ENCODE results near the gene FAM9C. TPM values are rescaled to one million over a fixed set of nuclear protein-coding genes. Genes with fewer than 3 reads are reported as not detected.

FAM9C gene
- total and polyA plus RNA-seq, 9 of the 15 experiments (the other 6 are each of a cell fraction or from before 2014, with no cell fraction given) = not detected

DNA sequence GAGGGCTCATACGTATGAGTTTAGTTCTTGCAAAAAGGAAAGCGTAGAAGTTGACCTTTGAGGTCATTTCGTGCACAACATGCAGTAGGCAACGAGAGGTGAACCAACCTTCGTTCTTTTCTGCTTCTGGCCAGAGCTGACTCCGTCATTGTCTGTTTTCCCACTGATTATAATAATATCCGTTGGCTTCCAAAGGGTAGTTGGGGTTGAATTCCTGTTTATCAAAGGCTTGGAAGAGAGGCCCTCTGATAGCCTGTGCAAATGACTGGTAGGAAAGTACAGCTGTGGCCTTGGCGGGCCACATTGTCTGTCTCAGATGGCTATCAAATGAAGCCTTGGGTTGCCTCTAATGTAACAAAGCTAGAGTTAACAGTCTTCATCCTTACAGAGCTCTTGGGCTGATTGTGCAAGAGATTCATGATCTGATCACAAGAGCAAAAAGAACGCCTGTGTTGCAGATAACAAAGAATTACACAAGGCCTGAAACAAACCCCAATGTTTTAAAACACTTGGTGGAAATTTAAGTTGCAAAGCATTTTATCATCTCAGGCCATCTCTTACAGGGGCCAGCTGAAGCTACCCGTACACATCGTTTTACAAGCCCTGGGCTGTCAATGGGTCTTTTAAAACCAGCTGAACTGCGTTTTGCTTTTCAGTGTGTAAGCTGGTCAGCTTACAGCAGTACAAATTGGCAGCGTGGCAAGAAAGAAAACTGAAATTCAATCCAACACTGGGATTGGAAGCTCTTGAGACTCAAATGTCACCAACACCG lies 46.1 kb upstream of the FAM9C start (continued):
- TF ChIP-seq FOXA3 (CRISPR knock-in tag; conservative IDR thresholded peaks at IDR 0.05 in 1 of 2, IDR thresholded peaks at IDR 0.05 in 1 of 2) (0 out of 4 replicates have a peak, but pooled peaks of 1 of the 2 experiments have one; percentile 13), KLF16 (IDR thresholded peaks at IDR 0.05) (0 out of 2 replicates have a peak, but pooled peaks have one; percentile 21), HDAC1 (IDR thresholded peaks at IDR 0.05) (no peak), ZFP1 (CRISPR knock-in tag; IDR thresholded peaks at IDR 0.05) (no peak)

DNA sequence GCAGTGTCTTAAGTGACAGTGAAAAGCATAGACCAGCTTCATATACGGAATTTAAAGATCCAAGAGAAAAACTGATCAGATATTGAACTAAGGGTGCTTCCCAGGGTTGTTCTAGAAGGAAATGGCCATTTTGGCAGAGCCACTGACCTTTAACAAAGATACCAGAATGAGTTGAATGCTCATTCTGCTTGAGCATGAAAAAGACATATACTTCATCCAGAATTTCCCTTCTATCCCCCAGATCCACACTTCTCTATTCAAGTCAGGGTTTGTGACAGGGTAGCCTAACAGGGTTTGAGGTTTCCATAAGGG lies 45.6 kb upstream of the FAM9C start:
- FAIRE-seq (no peak), ATAC-seq (no peak), DNase-seq (ENCODE audit: extremely low read depth in 1 of 4, low spot score in 3 of 4) (no peak)
- H3K79me2 ChIP-seq (ENCODE audit: control insufficient read depth, insufficient read depth, low read length) = no peaks in the 10 kb centered on the region
- H3K27ac ChIP-seq (ENCODE audit: extremely low read depth, low read depth, low read length) = peak overlapping the region; percentile 74; the same call in 2 of the 3 replicates
- no peaks in the 10 kb centered on the region for H4K20me1 ChIP-seq (replicated peaks; ENCODE audit: control insufficient read depth, insufficient read depth, low read length)
- ChIA-PET CTCF (ENCODE audit: low intra/inter-chr PET ratio) (no interaction called here), POLR2A (interaction anchor here (1.0 to 1.4 kb wide), 2 partner anchors 12 to 15 kb away, joined by 3 to 4 read pairs; no protein-coding TSS in a partner anchor)
- intact Hi-C loops (cut with micrococcal nuclease) (loop anchor here (10.0 kb wide), 1 partner anchor 395 kb away; no protein-coding TSS in a partner anchor), in situ Hi-C loops (cut with MboI) (no loop called here)
- H3K27me3 ChIP-seq (ENCODE audit: control insufficient read depth in 2 of 2, insufficient read depth in 2 of 2, low read length in 2 of 2) = no peaks in the 10 kb centered on the region
- H3K4me1 ChIP-seq (replicated peaks in 1 of 2; ENCODE audit: control insufficient read depth in 2 of 2, insufficient read depth in 2 of 2, low read length in 2 of 2) = peaks cover 6 to 23% of the 10 kb centered on the region in 2 experiments; a peak in 3 of 5 replicates
- no peaks in the 10 kb centered on the region for H3K9me1 ChIP-seq (ENCODE audit: control insufficient read depth, insufficient read depth, low read length)
- H3K9ac ChIP-seq (ENCODE audit: insufficient read depth in 1 of 2, low read depth in 2 of 2, low read length in 2 of 2) = peak overlapping the region in 1 of 2 experiments; percentile 35; a peak in 1 of 4 replicates
- H3K9me3 ChIP-seq (replicated peaks; ENCODE audit: control insufficient read depth, insufficient read depth, low read depth, low read length) = no peaks in the 10 kb centered on the region
- peak overlapping the region; percentile 96 for H2AFZ ChIP-seq (ENCODE audit: low read depth, low read length)
- 50% methylated on average over 1 of the region's 1 CpG for WGBS (ENCODE audit: insufficient coverage, low coverage, missing lambda C conversion rate)
- no peak overlapping the region for H3K4me3 ChIP-seq
- peak overlapping the region; percentile 63 for H3K4me2 ChIP-seq (ENCODE audit: insufficient read depth, low read length)
- BruUV-seq (replicated peaks) = no TSS peak
- H3K36me3 ChIP-seq (ENCODE audit: control insufficient read depth, insufficient read depth, low read length) = no peaks in the 10 kb centered on the region
- no peak for TF ChIP-seq ZNF764 (CRISPR knock-in tag; IDR thresholded peaks at IDR 0.05; ENCODE audit: low read depth)
- TF ChIP-seq ZNF12 (CRISPR knock-in tag; IDR thresholded peaks at IDR 0.05) = no peak
- TF ChIP-seq, protein P1, sequence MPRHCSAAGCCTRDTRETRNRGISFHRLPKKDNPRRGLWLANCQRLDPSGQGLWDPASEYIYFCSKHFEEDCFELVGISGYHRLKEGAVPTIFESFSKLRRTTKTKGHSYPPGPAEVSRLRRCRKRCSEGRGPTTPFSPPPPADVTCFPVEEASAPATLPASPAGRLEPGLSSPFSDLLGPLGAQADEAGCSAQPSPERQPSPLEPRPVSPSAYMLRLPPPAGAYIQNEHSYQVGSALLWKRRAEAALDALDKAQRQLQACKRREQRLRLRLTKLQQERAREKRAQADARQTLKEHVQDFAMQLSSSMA (CRISPR knock-in tag; IDR thresholded peaks at IDR 0.05) = no peak
- TF ChIP-seq, protein P2, sequence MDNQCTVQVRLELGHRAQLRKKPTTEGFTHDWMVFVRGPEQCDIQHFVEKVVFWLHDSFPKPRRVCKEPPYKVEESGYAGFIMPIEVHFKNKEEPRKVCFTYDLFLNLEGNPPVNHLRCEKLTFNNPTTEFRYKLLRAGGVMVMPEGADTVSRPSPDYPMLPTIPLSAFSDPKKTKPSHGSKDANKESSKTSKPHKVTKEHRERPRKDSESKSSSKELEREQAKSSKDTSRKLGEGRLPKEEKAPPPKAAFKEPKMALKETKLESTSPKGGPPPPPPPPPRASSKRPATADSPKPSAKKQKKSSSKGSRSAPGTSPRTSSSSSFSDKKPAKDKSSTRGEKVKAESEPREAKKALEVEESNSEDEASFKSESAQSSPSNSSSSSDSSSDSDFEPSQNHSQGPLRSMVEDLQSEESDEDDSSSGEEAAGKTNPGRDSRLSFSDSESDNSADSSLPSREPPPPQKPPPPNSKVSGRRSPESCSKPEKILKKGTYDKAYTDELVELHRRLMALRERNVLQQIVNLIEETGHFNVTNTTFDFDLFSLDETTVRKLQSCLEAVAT (IDR thresholded peaks at IDR 0.05) = no peak
- TF ChIP-seq BCL6 (CRISPR knock-in tag; IDR thresholded peaks at IDR 0.05) = no peak
- TF ChIP-seq YY1 (IDR thresholded peaks at IDR 0.05; ENCODE audit: borderline replicate concordance in 1 of 3, control insufficient read depth in 1 of 3, extremely low read depth in 1 of 3, insufficient read depth in 3 of 3, insufficient read length in 1 of 3, insufficient replicate concordance in 2 of 3, low read depth in 1 of 3, low read length in 2 of 3) = no peak
- no peak for TF ChIP-seq TBL1XR1 (IDR thresholded peaks at IDR 0.05; ENCODE audit: low read length in 2 of 2)
- no peak for TF ChIP-seq ZBTB8A (IDR thresholded peaks at IDR 0.05; ENCODE audit: partially characterized antibody)
- no peak for TF ChIP-seq FUS (optimal IDR thresholded peaks at IDR 0.05; ENCODE audit: low read depth, low read length)
